Activated T-cell treated with anti-CD3 and anti-CD28 coated beads, Interleukin-2, amount 50 U/mL, for 4 hours (primary cell): ENCODE data around the gene PEA15. TPM values are rescaled to one million over a fixed set of nuclear protein-coding genes. Genes with fewer than 3 reads are reported as not detected.
A peak's percentile ranks its signal among the peaks of the same experiment; 100 is the strongest.

Experiments used
- ATAC-seq, 2 donors: fragments of 200-7000 bp; cut with Tn5 transposase; one replicate each; pipeline ENCODE4 v1.10.0; 2021
- DNase-seq: peaks from one replicate; pipeline ENCODE4 v3.0.0-alpha.2; 2020
- H3K27me3 Mint-ChIP-seq: one replicate; pipeline ENCODE4 v1.8.0; 2021; ENCODE audit warnings: low read depth, mixed read lengths
- H3K36me3 Mint-ChIP-seq: one replicate; pipeline ENCODE4 v1.8.0; 2022; ENCODE audit warnings: mixed read lengths; ENCODE audit not compliant: insufficient read depth
- H3K4me1 Mint-ChIP-seq: one replicate; pipeline ENCODE4 v1.8.0; 2021; ENCODE audit warnings: low read depth, mixed read lengths
- H3K4me3 Mint-ChIP-seq: one replicate; pipeline ENCODE4 v1.8.0; 2021; ENCODE audit warnings: mild to moderate bottlenecking, moderate library complexity, mixed read lengths
- H3K9me3 Mint-ChIP-seq: one replicate; pipeline ENCODE4 v1.8.0; 2021; ENCODE audit warnings: mixed read lengths
- total RNA-seq, 3 donors: library from RNA; stranded (reverse); gene quantifications; one replicate each; pipeline ENCODE4 v1.2.1, GENCODE V29; 2021

The PEA15 gene
- total RNA-seq, 3 donors from 2014 or later: 83.2 to 99.6 (median 83.7) TPM

GRCh38 chr1:160256396-160257046, 51.3 kb downstream of the PEA15 start:
- ATAC-seq: no peak
- peaks cover 21% of the 10 kb centered on the region for H3K36me3 Mint-ChIP-seq
- H3K4me1 Mint-ChIP-seq: peaks cover 49% of the 10 kb centered on the region
- no peak overlapping the region for H3K4me3 Mint-ChIP-seq
- H3K27me3 Mint-ChIP-seq: no peaks in the 10 kb centered on the region
- DNase-seq: no peak
- H3K9me3 Mint-ChIP-seq: no peaks in the 10 kb centered on the region

- H3K4me1 Mint-ChIP-seq: peaks cover 45% of the 10 kb centered on the region
- H3K27me3 Mint-ChIP-seq: no peaks in the 10 kb centered on the region
- peaks cover 18% of the 10 kb centered on the region for H3K36me3 Mint-ChIP-seq
- no peak for DNase-seq
- no peaks in the 10 kb centered on the region for H3K9me3 Mint-ChIP-seq
- no peak for ATAC-seq
- H3K4me3 Mint-ChIP-seq: no peak overlapping the region
These were observed 52.3 kb downstream of the PEA15 start for GRCh38 chr1:160257411-160258015.

- Mint-ChIP-seq H3K4me1 (peaks cover 49% of the 10 kb centered on the region), H3K36me3 (peaks cover 14% of the 10 kb centered on the region), H3K9me3 (no peaks in the 10 kb centered on the region), H3K27me3 (no peaks in the 10 kb centered on the region), H3K4me3 (no peak overlapping the region)
- DNase-seq: no peak
- ATAC-seq: no peak
These were observed 53.1 kb downstream of the PEA15 start for GRCh38 chr1:160258177-160258798.

GRCh38 chr1:160260406-160261382, 55.5 kb downstream of the PEA15 start:
- DNase-seq (no peak), ATAC-seq (no peak)
- Mint-ChIP-seq H3K9me3 (no peaks in the 10 kb centered on the region), H3K27me3 (no peaks in the 10 kb centered on the region), H3K4me3 (peak overlapping the region; percentile 93), H3K4me1 (peaks cover 58% of the 10 kb centered on the region), H3K36me3 (peaks cover 14% of the 10 kb centered on the region)

- peak overlapping the region; percentile 93 for H3K4me3 Mint-ChIP-seq
- peaks cover 14% of the 10 kb centered on the region for H3K36me3 Mint-ChIP-seq
- H3K4me1 Mint-ChIP-seq: peaks cover 53% of the 10 kb centered on the region
- ATAC-seq (peak; percentile 65 to 70), DNase-seq (peak; percentile 63)
- no peaks in the 10 kb centered on the region for H3K27me3 Mint-ChIP-seq
- H3K9me3 Mint-ChIP-seq: no peaks in the 10 kb centered on the region
These were observed 56.3 kb downstream of the PEA15 start for GRCh38 chr1:160261556-160261892.

- H3K36me3 Mint-ChIP-seq: peaks cover 14% of the 10 kb centered on the region
- H3K9me3 Mint-ChIP-seq: no peaks in the 10 kb centered on the region
- H3K4me3 Mint-ChIP-seq: peak within 1 kb of the TSS; percentile 93
- peaks cover 49% of the 10 kb centered on the region for H3K4me1 Mint-ChIP-seq
- DNase-seq (peak; percentile 95), ATAC-seq (peak; percentile 86 to 88)
- H3K27me3 Mint-ChIP-seq: no peaks in the 10 kb centered on the region
These were observed 57.0 kb downstream of the PEA15 start, which contains the start of gene DCAF8 for GRCh38 chr1:160261893-160262794. TSS of gene DCAF8 (minus strand) at chr1:160262549. CDS start at chr1:160244008, 18,541 bp downstream.

- Mint-ChIP-seq H3K9me3 (no peaks in the 10 kb centered on the region), H3K4me3 (no peak overlapping the region), H3K36me3 (peaks cover 7% of the 10 kb centered on the region), H3K27me3 (no peaks in the 10 kb centered on the region), H3K4me1 (peaks cover 27% of the 10 kb centered on the region)
- DNase-seq: no peak
- ATAC-seq: no peak
These were observed 59.7 kb downstream of the PEA15 start for GRCh38 chr1:160264795-160265307.

Other genes starting within 250 kb of the PEA15 start
- gene PIGM, start 173.4 kb upstream of the PEA15 start, total RNA-seq: 1 to 10 TPM; 4.1 to 5.7 (median 4.5) TPM
- under 1 TPM in 1 of 3 donors, not detected in 2; 0.32 TPM for gene KCNJ10, start 135.2 kb upstream of the PEA15 start, total RNA-seq
- gene KCNJ9, start 123.8 kb upstream of the PEA15 start, total RNA-seq: not detected
- 10 to 100 TPM; 30.5 to 45.7 (median 43.1) TPM for gene IGSF8, start 106.8 kb upstream of the PEA15 start, total RNA-seq
- not detected for gene ATP1A2, start 89.6 kb upstream of the PEA15 start, total RNA-seq
- not detected for gene ATP1A4, start 53.8 kb upstream of the PEA15 start, total RNA-seq
- gene CASQ1, start 14.8 kb upstream of the PEA15 start, total RNA-seq: not detected
- 10 to 100 TPM; 64.4 to 68.4 (median 65.0) TPM for gene DCAF8, start 57.2 kb downstream of the PEA15 start, total RNA-seq
- gene PEX19, start 79.7 kb downstream of the PEA15 start, total RNA-seq: 10 to 100 TPM; 55.1 to 64.3 (median 57.9) TPM
- 100 to 1,000 TPM; 116 to 144 (median 121) TPM for gene COPA, start 137.9 kb downstream of the PEA15 start, total RNA-seq
- 10 to 100 TPM; 52.0 to 61.7 (median 60.5) TPM for gene NCSTN, start 138.0 kb downstream of the PEA15 start, total RNA-seq
- gene NHLH1, start 161.7 kb downstream of the PEA15 start, total RNA-seq: under 1 TPM; 0.30 to 0.45 (median 0.33) TPM
- under 1 TPM; 0.08 TPM for gene VANGL2, start 195.2 kb downstream of the PEA15 start, total RNA-seq